Hindlimb muscle (tissue), 1 donor: ENCODE data around the gene KRTAP5-1. TPM values are rescaled to one million over a fixed set of nuclear protein-coding genes. Genes with fewer than 3 reads are reported as not detected.

Source experiments
- DNase-seq: peaks from one replicate; pipeline ENCODE4 v3.0.0-alpha.2; 2013
- polyA plus RNA-seq: library from polyadenylated mRNA; unstranded; fragments of 120-200 nt; gene quantifications from one replicate; pipeline ENCODE4 v1.2.1, GENCODE V29; 2013; ENCODE audit not compliant: insufficient read length

Gene KRTAP5-1
- polyA plus RNA-seq, 1 donor, result 1.4 TPM

DNA sequence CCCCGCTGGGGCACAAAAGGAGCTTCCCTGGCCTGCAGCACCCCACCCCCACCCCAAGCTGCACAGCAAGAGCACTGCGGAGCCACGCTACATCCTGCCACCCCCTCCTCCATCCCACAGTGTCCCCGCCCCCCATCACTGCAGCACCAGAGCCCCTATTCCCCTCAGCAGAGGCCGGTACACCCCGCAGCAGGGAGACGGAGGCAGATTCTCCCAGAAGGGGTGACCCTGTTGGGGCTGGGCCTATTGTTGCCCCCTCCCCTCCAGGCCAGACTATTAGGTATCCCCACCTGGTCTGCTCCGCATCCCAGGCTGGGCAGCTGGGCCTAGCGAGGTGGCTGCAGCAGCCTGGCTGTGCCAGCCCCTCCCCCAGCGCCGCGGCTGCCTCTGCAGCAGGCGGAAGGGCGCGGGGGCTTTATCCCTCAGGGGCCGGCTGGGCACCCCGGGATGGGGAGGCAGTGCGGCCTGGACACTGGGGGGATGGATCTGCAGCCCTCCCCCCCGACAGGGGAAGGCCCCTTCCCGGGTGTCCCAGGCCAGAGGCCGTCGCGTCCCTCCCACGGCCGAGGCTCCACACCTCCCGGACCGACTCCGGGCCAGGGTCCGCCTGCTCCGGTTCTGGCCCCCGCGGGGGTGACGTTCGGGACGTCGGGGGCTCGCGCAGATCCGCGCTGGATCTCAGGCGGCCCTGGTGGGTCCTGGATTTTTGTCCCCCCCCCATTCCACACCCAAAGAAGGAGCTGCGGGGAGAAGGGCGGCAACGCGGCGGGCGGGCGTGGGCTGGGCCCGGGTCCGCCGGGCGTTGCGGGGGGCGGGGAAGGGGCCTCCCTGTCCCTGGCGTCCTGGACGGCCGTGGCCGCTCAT lies 14.0 kb downstream of the KRTAP5-1 start:
- no peak for DNase-seq

DNA sequence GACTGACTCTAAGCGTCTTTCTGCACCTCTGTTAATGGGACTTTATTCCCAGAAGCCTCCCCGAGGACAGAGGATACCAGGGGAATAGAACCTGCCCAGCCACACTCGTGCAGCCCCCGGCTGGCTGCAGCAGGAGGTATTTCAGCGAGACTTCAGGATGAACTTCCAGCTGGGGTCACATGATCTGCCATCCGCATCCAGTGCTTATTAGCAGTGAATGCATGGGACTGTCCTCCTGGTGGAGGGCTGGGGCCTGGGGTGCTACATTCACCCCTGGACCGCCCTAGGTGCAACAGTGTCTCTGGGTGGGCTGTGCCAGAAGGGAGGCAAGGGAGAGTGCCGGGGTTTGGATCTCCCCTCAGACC lies 14.6 kb downstream of the KRTAP5-1 start:
- no peak for DNase-seq

GRCh38 chr11:1570001-1570453 lies 15.1 kb downstream of the KRTAP5-1 start:
- DNase-seq, result no peak

GRCh38 chr11:1569251-1569780 lies 15.8 kb downstream of the KRTAP5-1 start:
- no peak for DNase-seq

- no peak for DNase-seq
These were observed 16.6 kb downstream of the KRTAP5-1 start for GRCh38 chr11:1568441-1568911.

- DNase-seq, result no peak
These were observed 17.4 kb downstream of the KRTAP5-1 start for GRCh38 chr11:1567721-1568100.

DNA sequence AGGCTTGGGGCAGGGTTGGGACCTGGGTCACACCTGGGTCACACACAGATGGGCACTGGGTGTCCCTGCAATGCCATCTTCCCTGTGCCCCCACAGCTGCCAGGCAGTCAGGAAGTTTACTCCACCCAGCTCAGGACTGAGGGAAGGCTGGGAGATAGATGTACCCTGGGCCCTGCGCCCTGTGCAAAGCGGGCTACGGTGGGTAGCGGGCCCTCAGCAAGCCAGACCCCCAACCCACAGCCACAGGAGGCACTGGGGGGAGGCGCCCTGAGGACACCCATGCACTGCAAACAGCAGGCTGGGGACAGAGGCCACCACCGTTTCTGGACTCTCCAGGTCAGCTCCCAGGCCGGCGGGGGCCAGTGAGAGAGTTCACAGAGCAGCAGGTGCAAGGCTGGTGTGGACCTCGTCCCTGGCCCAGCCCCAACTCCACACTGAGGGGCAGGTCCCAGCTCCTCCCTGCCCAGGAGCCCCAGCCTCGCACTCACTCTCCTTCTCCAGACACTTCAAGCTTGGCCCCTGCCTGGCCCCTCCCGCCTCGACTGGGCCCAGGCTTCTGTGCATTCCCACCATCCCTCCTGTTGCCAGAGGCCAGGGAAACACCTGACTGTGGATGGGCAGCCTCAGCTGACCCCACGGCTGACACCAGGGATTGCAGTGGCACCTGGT lies 17.9 kb downstream of the KRTAP5-1 start:
- DNase-seq, result no peak

- DNase-seq, result no peak
These were observed 18.6 kb downstream of the KRTAP5-1 start for GRCh38 chr11:1566381-1567051.

DNA sequence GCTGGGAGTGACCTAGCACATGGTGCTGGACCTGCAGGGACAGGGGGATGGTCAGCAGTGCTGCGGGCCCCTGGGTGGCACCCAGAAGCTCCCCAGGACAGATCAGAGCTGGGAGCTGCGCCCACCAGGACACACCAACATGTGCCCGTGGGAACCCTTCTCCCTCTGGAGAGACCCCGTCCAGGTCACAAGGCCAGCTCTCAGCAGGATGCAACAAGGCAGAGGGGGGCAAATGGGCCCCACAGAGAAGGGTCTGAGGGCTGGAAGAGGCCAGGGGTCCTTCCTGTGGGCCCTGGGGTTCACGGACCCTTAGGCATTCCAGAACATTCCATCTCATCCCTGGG lies 19.2 kb downstream of the KRTAP5-1 start:
- DNase-seq, result no peak

GRCh38 chr11:1565173-1565903 lies 19.7 kb downstream of the KRTAP5-1 start:
- no peak for DNase-seq

GRCh38 chr11:1564535-1565172 lies 20.4 kb downstream of the KRTAP5-1 start:
- no peak for DNase-seq

DNA sequence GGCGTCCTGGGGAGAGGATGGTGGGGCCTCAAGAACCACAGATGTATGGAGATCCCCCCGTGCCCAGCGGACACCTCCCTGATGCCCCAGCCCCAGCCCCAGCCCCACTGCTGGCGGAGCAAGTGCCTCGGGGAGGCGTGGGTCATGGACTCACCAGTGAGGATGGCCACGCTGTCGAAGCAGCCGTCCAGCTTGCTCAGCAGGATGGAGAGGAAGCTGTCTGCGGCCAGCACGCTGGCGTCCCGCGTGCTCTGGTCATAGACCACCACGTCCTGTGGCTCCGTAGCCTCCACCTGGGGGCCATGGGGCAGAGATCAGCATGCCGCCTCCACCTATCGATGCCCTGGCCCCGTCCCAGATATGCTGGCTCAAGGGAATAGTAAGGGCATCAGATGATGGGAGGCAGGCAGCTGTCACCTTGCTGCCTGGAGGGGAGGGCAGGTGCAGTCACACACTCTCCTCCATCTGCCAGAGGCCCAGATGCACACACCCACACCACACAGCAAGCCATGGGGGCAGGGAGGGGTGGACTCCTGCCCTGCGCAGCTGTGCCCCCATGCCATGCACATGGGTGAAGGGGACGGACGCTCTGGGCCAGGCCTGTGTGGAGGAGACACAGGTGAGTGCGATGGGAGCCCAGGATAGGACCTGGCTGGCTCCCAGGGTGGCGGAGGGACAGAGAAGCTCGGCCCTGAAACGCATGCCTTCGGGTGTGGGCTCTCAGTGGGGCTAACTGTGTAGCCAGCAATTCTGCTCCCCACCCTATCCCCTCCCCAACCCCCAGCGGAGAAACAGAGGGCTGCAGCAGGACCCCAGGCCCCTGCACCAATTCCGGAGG lies 21.2 kb downstream of the KRTAP5-1 start:
- DNase-seq, result no peak

DNA sequence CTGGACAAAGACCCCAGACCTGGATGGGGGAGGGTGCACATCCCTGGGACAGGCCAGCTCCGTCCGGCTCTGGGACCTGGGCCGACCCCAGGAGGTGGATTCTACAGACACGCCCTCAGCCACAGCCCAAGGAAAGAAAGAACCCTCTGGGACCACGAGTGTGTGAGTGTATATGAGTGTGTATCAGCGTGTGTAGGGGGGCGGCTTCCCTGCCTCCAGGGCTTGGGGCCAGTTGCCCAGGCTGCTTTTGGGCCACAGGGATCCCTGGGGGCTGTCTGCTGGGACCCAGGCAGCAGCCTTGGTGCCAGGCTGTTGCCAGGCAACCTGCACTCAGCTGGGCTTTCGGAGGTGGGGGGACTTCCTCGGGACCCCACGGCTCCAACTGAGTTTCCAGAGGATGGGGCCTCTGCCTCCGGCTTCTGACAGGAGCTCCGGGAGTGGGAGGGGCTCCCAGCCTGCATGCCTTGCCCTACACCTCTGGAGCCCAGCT lies 21.9 kb downstream of the KRTAP5-1 start:
- no peak for DNase-seq

DNA sequence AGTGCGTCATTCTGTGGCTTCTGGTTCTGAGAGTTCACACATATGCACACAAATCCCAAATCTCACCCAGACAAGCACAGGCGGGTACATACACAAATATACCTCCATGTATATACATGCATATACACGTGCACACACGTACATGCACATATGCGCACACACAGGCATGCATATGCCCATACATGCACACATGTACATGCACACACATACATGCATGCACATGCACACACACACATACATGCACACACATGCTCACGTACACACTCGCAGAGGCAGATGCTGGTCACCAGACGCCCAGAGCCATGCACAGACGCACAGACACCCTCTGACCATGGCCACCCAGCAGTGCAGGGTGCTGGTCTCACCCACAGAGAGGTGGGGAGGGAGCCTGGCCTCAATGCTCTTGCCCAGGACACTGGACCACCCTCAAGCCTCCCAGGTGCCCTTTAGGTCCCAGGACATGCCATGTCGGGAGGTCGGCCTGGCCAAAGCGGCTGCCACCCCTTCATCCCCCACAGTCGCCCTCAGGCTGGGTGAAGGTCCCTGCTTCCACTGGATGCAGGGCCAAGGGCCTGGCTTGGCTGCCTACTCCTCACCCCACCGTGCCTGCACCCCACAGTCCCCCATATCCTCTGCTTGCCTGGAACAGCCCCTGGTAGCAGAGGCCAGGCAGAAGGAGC lies 22.5 kb downstream of the KRTAP5-1 start:
- no peak for DNase-seq

DNA sequence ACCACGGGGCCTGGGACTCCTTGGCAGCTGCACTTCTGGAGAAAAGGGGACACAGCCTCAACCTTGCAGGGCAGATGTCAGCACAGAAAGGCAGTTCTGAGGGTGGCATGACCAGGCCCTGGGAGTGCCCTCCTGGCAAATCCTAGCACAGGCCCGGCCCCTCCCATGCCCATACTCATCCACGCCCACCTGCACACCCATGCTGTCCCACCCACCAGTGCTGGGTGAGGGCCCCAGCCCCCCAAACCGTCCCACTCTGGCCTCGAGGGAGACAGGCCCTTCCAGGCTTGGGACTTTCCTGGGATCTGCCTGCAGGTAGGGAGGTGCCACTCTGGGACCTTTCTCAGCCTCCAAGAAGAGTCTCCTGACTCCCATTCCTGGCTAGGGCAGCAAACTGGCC lies 23.1 kb downstream of the KRTAP5-1 start:
- DNase-seq, result no peak

DNA sequence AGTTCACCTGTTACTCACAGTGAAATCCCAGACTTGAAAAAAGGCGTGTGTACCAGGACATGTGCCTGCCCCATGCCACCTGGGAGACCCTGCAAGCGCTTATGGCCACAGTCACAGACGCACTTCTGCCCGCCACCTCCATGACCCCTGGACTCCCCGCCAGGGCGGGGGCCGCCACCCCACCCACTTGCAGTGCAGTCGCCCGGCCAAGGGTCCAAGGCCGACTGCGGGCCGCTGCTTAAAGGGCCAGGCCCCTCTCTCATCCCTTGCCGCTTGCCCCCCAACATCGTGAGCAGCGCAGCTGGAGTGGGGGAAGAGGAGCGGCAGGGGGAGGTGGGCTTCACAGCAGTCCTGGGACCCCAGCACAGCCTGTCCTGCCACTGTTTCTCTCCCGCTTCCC lies 23.8 kb downstream of the KRTAP5-1 start:
- no peak for DNase-seq

DNA sequence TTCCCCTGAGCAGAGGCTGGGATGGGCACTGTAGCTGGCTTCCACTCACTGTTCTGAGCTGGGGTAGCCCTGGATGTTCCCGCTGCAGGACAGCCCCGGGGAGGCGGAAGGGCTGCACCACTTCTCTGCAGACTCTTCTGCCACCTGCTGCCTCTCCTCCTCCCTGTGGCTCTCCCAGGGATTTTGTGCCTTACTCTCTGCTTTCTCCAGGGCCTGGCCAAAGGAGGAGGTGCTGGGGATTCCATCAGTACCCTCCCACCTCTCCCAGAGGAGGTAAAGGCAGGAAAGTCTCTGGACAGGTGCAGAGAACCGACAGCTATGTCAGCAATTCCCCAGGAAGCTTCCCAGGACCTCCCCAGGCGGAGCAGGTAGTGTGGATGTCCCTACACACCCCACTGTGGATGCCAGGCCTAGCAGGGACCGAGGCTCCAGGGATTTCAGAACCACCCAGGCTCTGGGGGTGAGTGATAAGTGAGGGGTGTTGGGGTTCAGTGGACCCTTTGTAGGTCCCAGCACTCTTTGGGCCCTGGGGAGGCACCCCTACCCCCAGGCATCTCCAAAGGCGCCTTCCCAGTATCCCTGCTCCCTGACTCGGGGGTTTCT lies 24.3 kb downstream of the KRTAP5-1 start:
- no peak for DNase-seq

- DNase-seq, result no peak
These were observed 25.0 kb downstream of the KRTAP5-1 start for GRCh38 chr11:1560002-1560648.
